ENCODE data around the gene IL5RA.

IL5RA gene

DNA sequence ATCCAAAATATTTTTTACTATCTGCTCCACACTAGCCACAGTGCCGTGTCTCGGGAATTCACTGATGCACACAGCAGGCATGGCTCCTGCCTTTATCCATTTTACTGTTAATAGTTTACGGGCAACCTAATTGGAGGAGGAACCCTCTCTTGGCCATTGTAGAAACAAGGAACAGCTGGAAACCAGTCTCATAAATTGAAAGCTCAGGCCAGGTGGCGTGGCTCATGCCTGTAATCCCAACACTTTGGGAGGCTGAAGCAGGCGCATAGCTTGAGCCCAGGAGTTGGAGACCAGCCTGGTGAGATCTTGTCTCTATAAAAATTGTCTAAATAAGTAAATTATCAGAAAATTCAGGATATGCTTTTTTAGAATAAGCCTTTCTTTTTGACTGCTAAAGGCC lies 39.0 kb downstream of the IL5RA start:
- FAIRE-seq = no peak
- DNase-seq (ENCODE audit: extremely low spot score, insufficient read length, low read depth) = no peak

- DNase-seq (ENCODE audit: extremely low spot score, insufficient read length, low read depth) = no peak
- no peak for FAIRE-seq
Measured at GRCh38 chr3:3069723-3070122, 40.5 kb downstream of the IL5RA start.

DNA sequence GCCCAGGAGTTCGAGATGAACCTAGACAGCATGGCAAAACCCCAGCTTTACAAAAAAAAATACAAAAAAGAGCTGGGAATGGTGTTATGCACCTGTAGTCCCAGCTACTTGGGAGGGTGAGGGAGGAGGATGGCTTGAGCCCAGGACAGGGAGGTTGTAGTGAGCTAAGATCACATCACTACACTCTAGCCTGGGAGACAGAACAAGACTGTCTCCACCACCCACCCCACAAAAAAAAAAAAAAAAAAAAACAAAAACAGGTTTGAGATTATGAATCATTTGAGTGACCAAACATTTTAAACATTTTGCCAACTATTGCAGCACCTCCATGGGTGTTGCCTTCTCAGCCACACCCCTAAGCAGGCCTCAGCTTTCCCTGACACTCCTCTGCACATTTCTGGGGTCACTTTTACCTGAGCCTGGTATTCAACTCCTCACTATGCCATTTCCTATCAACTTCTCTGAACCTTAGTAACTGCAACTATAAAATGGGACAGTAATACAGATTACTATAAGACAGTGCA lies 41.8 kb downstream of the IL5RA start:
- no peak for FAIRE-seq
- no peak for DNase-seq (ENCODE audit: extremely low spot score, insufficient read length, low read depth)

DNA sequence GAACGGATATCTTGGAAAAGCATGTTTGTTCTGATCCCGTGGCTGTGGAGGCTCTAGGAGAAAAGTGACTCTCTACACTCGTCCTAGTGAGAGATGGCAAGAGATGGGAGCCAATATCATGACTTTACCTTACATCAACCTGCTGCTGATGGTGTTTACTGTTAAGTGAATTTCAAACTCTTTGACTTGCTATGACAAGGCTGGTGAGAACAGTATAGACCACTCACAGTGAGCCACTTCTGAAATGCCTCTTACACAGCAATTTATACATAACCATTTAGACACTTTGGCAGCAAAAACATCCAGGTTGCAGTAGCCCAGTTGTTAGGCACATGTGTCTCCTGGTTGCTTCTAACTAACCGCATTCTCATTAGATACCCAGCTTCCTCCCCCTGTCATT lies 43.3 kb downstream of the IL5RA start:
- FAIRE-seq (no peak), DNase-seq (ENCODE audit: extremely low spot score, insufficient read length, low read depth) (no peak)

DNA sequence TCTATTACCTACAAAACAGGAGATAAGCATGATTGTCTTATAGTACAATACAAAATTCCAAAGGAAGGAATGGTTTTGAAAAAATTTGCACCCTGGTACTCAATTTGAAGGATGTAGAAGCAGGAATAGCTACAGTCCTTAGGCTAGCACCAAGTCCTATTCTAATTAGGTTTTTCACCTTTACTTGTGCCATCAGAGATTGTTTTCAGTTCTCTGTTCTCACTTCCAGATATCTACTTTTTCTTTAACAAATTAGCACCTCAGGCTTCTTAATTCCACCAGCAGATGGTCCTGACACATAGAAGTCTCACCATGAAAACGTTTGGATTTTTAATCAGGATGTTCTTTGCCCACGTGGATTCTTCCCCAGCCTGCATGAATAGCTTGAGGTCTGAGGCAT lies 43.8 kb downstream of the IL5RA start:
- FAIRE-seq = no peak

GRCh38 chr3:3065876-3066275 lies 44.3 kb downstream of the IL5RA start:
- FAIRE-seq (no peak), DNase-seq (ENCODE audit: extremely low spot score, insufficient read length, low read depth) (no peak)

More for the DNA sequence above, 43.8 kb downstream of the IL5RA start:
- DNase-seq (ENCODE audit: extremely low spot score, insufficient read length, low read depth) = no peak

DNA sequence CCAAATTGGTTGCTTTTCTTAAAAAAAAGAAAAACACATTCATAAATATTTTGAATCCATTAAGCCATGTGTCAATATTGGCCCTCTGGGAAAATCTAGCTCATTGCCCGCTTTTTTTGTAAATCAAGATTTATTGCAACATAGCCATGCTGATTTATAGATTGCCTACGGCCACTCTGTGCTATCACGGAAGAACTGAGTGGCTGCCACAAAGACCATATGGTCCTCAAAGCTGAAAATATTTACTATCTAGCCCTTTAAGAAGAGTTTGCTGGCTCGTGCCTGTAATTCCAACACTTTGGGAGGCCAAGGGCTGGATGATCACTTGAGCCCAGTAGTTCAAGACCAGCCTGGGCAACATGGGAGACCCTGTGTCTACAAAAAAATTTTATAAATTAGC lies 45.9 kb downstream of the IL5RA start:
- FAIRE-seq (no peak), DNase-seq (ENCODE audit: extremely low spot score, insufficient read length, low read depth) (no peak)

DNA sequence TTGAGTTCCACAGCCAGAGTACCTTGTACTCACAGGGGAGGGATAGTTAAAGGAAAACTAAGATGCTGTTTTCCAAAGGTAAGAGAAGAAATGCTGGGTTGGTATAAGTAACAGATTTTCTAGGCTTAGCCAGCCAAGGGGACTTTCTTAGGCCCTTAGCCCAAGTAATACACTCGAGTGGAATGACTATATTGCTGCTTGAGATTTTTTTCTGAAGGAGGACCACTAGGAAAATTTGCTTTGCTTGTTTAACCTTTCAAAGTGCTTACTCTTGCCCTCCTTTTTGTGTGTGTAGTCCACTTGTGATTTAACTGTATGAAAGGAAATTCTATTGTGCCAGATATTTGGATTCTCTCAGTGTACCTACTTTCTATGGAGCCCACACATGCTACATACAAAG lies 50.5 kb downstream of the IL5RA start:
- FAIRE-seq (no peak), DNase-seq (ENCODE audit: extremely low spot score, insufficient read length, low read depth) (no peak)

- no peak for FAIRE-seq
- no peak for DNase-seq (ENCODE audit: extremely low spot score, insufficient read length, low read depth)
Measured at GRCh38 chr3:3053974-3054373, 56.2 kb downstream of the IL5RA start.

GRCh38 chr3:3038201-3038991 lies 71.8 kb downstream of the IL5RA start:
- no peak for DNase-seq (ENCODE audit: extremely low spot score, insufficient read length, low read depth)

GRCh38 chr3:3037156-3037555 lies 73.0 kb downstream of the IL5RA start:
- FAIRE-seq (no peak), DNase-seq (ENCODE audit: extremely low spot score, insufficient read length, low read depth) (no peak)

More at GRCh38 chr3:3038201-3038991, 71.8 kb downstream of the IL5RA start:
- FAIRE-seq = no peak

DNA sequence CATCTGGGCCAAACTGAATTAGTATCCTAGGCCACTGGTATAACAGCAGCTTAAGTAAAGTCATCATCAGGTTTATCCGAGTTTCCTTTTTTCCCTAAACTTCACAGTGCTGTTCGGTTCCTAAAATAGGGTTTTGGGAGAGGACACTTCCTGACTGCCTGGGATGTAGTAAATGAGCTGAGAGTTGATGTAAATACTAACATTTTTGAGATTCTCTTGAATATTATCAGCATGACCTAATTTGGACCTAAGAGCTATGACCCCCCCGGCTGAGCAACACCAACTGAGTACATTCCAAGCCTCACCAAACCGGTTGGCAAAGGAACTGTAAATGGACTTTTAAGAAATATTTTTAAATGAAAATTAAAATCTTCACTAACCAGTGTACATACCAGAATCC lies 78.8 kb downstream of the IL5RA start:
- FAIRE-seq = no peak
- no peak for DNase-seq (ENCODE audit: extremely low spot score, insufficient read length, low read depth)

DNA sequence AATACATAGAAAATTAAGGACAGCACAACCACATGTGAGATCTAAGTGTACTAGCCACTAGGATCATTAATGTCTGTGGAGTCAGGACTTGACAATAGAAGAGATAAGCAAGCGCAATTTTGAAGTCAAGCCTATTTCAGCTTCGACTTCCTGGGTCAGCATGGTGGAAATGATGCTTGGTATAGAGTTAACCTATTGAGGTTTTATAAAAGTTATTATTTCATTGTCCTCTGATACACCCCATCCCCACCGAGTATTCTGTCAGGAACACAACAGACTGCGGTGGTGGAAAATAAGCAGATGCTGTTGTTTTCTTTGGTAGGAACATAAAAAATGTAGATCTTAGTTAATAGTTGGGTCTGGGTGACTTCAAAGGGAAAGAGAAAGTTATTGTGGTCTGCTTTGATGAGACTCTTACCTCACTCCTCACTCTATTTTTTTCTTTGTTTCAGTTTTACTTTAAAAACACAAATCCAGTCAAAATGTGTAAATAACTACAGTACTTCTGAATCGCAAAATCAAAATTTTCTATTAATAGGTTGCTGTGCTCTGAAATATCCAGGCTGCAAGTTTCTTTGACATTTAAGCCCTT lies 82.1 kb downstream of the IL5RA start:
- DNase-seq (ENCODE audit: extremely low spot score, insufficient read length, low read depth) = no peak
- FAIRE-seq = peak; percentile 18

- DNase-seq (ENCODE audit: extremely low spot score, insufficient read length, low read depth) = no peak
- FAIRE-seq = no peak
Measured at GRCh38 chr3:3023111-3023745, 86.9 kb downstream of the IL5RA start.

DNA sequence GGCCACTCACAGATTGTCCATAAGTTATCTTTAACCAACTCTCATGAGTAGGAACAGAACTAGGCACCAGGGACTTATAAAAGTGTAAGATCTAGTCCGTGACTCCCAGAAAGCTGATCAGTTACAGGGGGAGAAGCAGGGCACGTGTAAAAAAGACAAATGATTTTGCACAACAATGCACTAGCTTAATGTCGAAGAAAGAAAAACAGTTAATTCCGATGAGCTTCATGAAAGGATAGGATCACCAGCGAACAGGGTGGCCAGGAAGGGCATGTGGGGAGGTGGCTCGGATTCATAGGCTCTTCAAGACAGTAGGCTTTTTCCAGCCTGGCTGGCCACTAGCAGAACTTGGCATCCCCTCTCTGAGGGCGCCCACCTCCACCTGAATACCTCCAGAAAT lies 90.0 kb downstream of the IL5RA start:
- FAIRE-seq (no peak), DNase-seq (ENCODE audit: extremely low spot score, insufficient read length, low read depth) (no peak)
